22Rv1 (cell line): ENCODE measurements around the gene FERMT1.

Experiments used
- H3K27ac ChIP-seq: fragments of 450-650 bp; 2 replicates; pipeline ENCODE4 v1.5.1; 2017
- CTCF ChIP-seq: fragments of 450-650 bp; IDR thresholded peaks from 2 replicates; pipeline ENCODE4 v1.5.1; 2017; ENCODE audit warnings: mild to moderate bottlenecking
- ZFX ChIP-seq: fragments of 450-650 bp; IDR thresholded peaks from 2 replicates; pipeline ENCODE4 v1.6.1; 2017; ENCODE audit warnings: antibody characterized with exemption, borderline replicate concordance

The FERMT1 gene

DNA sequence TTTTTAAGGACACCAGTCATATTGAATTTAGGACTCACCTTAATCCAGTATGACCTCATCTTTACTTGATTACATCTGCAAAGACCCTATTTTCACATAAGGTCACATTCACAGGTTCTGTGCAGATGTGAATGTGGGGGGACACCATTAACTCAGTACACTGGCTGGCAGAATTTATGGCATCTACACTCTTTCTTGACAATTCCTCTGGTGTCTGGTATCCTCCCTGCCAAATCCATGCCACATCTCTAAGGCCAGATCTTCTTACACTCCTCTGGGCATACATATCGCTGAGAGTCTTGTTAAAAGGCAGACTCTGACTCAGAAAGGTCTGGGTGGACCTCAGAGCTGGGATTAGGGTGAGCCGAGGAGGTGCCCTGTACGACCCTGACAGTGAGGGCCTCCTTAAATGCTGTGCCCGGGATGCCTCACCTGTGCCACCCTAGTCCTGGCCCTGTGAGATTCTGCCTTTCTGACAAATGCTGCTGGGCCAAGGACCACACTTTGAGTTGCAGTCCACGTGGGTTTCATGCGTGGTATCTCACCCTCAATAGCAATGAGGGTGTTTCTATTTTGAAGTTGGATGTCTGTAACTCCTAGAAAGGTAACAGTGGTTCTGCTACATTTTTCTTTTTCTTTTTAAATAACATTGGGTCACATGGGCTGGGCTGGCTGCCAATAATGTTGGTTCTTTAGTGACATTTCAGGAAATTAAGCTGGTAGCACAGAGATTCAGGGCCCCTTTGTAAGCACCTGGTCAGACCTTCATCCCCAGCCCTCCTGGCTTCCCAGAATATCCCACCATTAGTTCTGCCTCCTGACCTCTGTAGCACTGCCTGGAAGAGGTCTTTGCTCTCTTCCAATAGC is 51.8 kb downstream of the FERMT1 start:
- no peak for TF ChIP-seq ZFX
- TF ChIP-seq CTCF = no peak
- no peak overlapping the region for H3K27ac ChIP-seq

DNA sequence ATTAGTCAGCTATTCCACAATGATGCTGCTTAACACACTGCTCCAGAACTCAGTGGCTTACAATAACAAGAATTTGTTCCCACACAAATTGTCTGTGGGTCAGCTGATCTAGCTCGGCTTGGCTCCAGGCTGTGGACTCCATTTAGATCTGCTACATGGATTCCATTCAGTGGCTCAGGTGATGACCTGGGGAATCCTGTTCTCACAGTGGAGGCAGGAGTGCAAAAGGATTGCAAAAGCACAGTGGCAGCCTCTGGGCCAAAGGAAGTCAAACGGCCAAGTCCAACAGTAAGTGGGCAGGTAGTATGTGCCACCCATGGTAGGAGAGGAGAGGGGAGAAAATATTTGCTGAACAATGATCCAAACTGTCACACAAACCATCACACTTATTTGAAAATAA is 53.2 kb downstream of the FERMT1 start:
- TF ChIP-seq CTCF (no peak), ZFX (no peak)
- H3K27ac ChIP-seq = no peak overlapping the region

- TF ChIP-seq CTCF (no peak), ZFX (no peak)
- H3K27ac ChIP-seq = no peak overlapping the region
Observed at GRCh38 chr20:6067763-6068318, 55.0 kb downstream of the FERMT1 start.

DNA sequence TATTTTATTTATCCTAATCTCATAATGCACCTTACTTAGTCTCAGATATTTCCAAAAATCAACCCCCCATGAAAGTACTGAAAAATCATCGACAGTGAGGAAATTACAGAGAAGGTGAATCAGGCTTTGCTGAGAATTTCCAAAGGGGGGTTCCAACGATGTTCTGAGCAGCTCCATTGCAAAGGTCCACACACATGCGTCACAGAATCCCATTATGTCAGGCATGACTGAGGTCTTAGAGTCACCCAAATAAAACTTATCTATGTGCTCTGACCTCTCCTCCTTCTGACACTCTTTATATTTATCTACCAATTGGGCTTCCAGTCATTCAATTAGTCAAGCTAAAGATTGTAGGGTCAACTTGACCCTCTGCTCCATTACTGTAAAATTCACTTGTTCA is 56.2 kb downstream of the FERMT1 start:
- no peak for TF ChIP-seq ZFX
- TF ChIP-seq CTCF = no peak
- H3K27ac ChIP-seq = no peak overlapping the region

DNA sequence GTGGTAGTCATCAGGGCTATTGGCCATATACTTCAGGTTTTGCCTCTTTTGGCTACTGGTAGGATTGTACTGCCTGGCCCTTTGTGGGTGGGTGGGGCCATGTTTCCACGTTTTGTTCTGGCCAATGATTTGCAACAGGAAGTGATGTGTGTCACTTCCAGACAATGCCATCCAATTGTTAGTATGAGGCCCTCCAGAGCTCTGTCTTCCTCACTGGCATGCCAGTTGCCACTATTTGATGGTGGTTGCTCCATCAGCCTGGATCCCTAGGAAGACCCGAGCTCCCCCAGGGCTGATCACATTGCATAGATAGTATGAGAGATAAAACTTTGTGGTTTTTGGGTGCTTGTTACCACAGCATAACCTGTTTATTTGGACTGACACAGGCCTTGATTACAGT is 61.3 kb downstream of the FERMT1 start:
- TF ChIP-seq CTCF (no peak), ZFX (no peak)
- no peak overlapping the region for H3K27ac ChIP-seq

DNA sequence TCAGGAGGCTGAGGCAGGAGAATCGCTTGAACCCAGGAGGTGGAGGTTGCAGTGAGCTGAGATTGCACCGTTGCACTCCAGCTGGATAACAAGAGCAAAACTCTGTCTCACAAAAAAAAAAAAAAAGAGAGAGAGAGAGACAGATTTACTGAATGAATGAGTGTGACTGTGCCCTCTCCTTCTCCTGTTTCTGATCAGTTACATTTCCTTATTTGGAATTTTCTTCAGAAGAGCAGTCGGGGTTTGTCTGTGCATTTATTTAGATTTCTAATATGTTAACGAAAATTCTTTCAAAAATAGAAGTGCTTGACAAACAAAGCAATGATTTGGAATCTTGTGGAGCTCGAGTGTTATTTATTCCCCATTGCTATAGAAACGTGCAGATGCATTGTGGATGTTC is 62.6 kb downstream of the FERMT1 start:
- no peak overlapping the region for H3K27ac ChIP-seq
- TF ChIP-seq ZFX = no peak
- no peak for TF ChIP-seq CTCF

DNA sequence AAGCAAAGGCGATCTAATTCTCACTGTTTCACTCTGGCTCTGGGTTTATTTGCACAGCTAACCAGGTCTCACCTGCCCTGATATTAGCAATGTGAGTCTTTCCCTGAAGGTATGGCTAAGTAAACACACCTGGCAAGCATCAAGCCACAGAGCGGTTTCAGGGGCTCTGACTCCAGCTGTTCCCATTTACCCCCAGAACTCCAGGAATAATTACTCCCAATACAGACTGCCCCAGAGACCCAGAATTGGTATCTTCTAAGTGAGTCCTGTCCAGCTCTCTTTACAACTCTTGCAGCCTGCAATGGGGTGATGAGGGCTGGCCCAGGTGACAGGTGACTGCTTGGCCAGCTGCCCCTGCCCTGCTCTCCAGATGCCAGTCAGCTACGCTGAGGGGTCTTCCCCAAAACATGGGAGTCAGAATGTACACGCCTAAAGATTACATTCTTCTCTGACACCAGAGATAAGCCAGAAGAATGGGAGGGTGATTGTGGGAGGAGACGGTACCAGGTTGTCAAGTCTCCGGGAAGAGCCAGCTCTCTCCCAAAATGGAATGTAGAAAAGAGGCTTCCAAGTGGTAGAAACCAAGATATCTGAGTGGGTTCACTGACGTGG is 64.0 kb downstream of the FERMT1 start:
- H3K27ac ChIP-seq = no peak overlapping the region
- TF ChIP-seq ZFX = no peak
- no peak for TF ChIP-seq CTCF
